AG08395 (cell line): ENCODE data around the gene SLCO1B3.
"Not testable (repeated sequence)": the region's sequence is repeated elsewhere in the genome, so short reads cannot be mapped to it uniquely, and the experiment has no call there.

Experiments used
- DNase-seq: peaks from one replicate; pipeline ENCODE4 v3.0.0; 2012; ENCODE audit warnings: mixed read lengths, low spot score

Gene SLCO1B3

DNA sequence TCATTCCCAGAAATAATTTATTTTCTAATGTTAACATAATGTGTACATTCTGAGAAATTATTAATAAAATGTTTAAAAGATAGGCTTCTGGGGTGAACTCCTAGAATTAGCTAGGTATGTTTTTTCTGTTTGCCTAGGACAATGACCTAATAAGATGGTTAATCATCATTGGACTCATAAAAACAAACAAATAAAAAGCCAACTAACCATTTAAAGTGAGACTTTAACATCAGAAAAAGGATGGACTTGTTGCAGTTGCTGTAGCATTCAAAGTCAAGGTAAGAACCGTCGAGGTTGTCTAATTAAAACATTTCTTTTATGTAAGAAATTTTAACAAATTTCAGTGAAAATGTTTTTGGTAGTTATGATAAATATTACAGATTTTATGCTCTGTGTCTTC, at the start of gene SLCO1B3:
Gene SLCO1B3 (plus strand): TSS at position 219 of the 400 bp plus-strand sequence. CDS start 5,034 bp downstream, outside the sequence.
- no peak for DNase-seq

DNA sequence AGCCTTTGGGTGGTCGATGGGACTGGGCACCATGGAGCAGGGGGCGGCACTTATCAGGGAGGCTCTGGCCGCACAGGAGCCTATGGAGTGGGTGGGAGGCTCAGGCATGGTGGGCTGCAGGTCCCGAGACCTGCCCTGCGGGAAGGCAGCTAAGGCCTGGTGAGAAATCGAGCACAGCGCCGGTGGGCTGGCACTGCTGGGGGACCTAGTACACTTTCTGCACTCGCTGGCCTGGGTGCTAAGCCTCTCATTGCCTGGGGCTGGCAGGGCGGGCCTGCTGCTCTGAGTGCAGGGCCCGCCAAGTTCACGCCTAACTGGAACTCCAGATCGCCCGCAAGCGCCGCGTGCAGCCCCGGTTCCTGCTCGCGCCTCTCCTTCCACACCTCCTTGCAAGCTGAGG, 33.1 kb upstream of the SLCO1B3 start:
- no peak for DNase-seq

GRCh38 chr12:20778969-20779368, 31.5 kb upstream of the SLCO1B3 start:
- no peak for DNase-seq

DNA sequence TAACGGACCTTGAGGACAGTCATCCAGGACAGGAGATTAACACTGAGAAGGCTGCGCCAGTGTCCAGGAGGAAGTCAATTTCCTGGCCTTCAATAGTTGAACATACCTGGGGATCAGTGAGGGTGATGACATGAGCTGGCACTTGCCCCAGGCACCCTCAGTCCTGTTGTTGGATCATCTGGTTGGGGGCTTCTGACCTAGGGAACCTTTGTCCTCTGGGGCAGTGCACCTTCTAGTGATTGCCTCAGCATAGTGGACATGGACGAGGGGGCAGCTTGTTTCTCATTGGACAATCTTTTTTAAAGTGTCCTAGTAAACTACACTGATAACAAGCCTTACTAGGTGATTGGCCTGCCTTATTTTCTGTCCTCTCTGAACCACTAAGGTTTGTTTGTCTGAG, 30.5 kb upstream of the SLCO1B3 start:
- DNase-seq: not testable (repeated sequence)

GRCh38 chr12:20783796-20784357, 26.6 kb upstream of the SLCO1B3 start:
- not testable (repeated sequence) for DNase-seq

DNA sequence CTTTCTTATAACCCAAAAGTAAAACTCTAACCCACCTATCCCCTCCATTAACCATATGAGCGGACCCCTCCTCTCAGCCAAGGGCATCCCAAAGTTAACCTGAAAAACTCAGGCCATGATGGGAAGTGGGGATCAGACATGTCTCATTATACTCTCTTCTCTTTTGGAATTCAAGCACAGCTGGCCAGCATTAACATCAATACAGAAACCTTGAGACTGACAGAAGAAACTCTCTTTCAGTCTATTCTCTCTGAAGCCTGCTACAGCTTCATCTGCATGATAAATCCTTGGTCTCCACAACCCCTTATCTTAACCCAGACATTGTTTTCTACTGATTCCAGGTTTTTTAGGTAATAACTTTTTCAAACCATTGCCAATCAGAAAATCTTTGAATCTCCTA, 17.5 kb upstream of the SLCO1B3 start:
- DNase-seq: no peak

- DNase-seq: no peak
Measured at GRCh38 chr12:20798554-20798953, 12.0 kb upstream of the SLCO1B3 start.

GRCh38 chr12:20800160-20800559, 10.3 kb upstream of the SLCO1B3 start:
- no peak for DNase-seq

DNA sequence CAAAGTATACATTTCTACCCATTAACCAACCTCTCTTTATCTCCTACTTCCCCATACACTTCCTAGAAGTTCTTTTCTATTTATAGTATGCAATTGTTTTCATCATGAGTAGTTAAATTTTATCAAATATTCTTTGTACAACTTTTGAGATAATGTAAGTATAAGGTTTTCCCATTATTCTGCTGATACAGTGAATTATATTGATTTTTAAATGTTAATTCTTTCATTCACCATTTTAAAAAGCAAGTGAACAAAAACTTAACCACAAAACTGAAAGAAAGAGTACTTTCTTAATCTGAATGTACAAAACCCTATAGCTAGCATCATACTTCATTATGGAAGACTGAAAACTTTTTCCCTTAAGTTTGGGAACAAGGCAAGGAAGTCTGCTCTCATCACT, 9.5 kb upstream of the SLCO1B3 start:
- no peak for DNase-seq

DNA sequence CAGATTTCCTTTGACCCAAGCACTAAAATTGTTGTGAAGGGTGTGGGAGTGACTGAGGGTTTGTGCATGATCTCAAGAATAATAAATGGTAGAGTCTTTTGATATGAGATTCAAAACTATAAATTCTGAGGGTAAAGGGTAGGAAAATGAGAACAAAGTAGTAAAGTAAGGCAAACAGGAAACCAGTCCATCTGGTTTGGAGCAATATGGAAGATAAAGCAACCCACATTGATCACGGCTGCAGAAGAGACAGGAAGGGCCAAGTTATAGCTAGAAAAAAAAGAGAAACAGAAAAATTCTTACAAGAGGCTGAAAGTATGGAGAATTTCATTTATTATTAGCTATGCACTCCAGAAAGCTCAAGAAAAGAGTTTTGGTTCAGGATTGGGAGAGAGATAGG, 4.6 kb upstream of the SLCO1B3 start:
- DNase-seq: no peak

DNA sequence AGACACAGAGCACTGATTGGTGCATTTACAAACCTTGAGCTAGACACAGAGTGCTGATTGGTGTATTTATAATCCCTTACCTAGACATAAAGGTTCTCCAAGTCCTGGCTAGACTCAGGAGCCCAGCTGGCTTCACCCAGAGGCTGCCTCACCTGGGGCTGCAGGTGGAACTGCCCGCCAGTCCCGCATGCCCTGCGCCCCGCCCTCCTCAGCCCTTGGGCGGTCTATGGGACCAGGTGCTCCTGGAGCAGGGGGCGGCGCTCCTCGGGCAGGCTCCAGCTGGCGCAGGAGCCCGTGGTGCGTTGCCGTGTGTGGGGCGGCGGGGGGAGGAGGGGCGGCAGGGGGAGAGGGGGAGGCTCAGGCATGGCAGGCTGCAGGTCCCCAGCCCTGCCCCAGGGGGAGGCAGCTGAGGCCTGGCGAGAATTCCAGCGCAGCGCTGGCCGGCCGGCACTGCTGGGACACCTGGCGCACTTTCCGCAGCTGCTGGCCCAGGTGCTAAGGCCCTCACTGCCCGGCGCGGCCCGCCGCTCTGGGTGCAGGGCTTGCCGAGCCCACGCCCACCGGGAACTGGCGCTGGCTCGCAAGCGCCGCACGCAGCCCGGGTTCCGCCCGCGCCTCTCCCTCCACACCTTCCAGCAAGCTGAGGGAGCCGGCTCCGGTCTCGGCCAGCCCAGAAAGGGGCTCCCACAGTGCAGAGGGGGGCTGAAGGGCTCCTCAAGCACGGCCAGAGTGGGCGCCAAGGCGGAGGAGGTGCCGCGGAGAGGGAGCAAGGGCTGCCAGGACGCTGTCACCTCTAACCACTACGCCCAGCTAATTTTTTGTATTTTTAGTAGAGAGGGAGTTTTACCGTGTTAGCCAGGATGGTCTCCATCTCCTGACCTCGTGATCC, 3.1 kb upstream of the SLCO1B3 start:
- DNase-seq: no peak

GRCh38 chr12:20808521-20808920, 2.0 kb upstream of the SLCO1B3 start:
- no peak for DNase-seq

DNA sequence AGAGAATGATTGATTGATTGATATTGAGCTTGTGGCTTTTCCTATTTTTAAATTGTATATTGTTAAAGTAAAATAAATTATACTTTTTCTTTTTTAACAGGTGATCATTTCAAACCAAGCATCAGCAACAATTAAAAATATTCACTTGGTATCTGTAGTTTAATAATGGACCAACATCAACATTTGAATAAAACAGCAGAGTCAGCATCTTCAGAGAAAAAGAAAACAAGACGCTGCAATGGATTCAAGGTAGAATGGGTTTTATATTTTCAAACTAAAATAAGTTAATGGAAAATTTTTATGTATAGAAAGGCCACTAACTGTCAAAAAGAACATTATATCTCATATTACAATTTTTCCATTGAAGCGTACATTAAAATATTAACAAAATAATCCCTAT, 5.1 kb downstream of the SLCO1B3 start:
- no peak for DNase-seq

DNA sequence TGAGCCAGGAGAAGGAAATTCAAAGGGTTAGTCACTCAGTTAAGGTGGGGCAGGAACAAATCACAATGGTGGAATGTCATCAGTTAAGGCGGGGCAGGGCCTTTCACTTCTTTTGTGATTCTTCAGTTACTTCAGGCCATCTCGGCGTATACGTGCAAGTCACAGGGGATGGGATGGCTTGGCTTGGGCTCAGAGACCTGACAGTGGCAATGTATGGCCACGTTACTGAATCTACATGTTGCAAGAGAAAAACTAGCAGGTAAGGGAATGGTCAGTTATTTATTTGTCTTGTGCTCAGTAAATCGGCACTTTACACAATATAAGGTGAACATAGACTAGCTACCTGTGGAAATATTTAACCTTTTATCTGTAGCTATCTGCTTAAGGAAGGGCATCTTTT, 11.9 kb downstream of the SLCO1B3 start:
- DNase-seq: no peak

- DNase-seq: no peak
Measured at GRCh38 chr12:20822925-20823324, 12.4 kb downstream of the SLCO1B3 start.

DNA sequence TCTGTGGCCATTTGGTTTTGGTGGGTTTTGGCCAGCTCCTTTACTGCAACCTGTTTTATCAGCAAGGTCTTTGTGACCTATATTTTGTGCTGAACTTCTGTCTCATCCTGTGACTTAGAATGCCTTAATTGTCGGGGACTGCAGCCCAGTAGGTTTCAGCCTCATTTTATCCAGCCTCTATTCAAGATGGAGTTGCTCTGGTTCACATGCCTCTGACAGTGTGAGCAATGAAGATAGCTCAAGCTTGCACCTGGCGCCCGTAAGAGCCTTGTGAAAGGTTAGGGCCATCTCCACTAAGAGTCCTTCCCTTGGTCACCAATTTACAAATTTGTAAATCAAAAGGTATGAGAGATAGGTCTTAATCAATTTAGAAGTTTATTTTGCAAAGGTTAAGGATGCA, 19.4 kb downstream of the SLCO1B3 start:
- no peak for DNase-seq

- no peak for DNase-seq
Measured at GRCh38 chr12:20830456-20830855, 20.0 kb downstream of the SLCO1B3 start.

DNA sequence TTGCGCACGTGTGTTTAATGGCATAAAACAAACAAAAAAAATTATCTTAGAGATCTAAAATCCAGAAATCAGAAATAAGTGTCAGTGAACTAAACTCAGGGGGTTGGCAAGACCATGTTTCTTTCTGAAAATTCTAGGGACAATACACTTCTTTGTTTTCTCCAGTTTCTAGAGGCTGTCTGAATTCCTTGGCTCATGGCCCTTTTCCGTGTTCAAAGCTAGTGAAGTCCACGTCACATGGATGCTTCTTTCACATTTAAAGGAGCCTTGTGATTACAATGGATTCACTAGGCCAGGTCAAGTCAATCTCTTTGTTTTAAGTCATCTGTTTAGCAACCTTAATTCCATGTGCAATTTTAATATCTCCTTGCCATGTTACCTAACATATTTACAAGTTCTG, 22.4 kb downstream of the SLCO1B3 start:
- no peak for DNase-seq

- DNase-seq: no peak
Measured at GRCh38 chr12:20852649-20853048, 42.1 kb downstream of the SLCO1B3 start.

GRCh38 chr12:20863056-20863455, 52.6 kb downstream of the SLCO1B3 start:
- DNase-seq: no peak

DNA sequence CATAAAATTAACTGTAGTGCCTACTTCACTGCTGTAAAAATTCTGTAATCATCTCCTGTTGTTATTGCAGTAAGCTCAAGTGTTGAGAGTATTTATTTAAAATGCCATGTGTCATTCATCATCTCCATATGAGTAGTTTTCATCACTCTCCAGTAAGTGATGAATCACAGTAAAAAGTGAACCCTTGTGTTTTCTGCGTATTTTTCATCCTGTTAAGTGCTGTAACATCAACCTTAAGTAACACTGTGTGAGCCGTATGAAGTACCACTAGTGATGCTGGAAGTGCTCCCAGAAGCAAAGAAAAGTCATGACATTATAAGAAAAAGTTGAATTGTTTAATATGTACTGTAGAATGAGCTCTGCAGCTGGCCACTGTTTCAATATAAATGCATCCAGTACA, 55.4 kb downstream of the SLCO1B3 start:
- DNase-seq: no peak

- no peak for DNase-seq
Measured at GRCh38 chr12:20868277-20868676, 57.8 kb downstream of the SLCO1B3 start.

DNA sequence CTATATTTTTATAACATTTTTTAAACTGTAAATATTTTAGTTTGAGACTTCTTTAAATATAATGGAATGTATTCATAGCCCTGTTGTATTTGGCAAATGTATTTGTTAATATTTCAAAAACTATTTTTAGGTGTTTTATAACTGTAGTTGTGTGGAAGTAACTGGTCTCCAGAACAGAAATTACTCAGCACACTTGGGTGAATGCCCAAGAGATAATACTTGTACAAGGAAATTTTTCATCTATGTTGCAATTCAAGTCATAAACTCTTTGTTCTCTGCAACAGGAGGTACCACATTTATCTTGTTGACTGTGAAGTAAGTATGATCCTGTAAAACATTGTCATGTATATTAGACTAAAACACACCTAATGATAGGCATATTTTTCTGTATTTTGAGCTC, 72.8 kb downstream of the SLCO1B3 start:
- DNase-seq: no peak

DNA sequence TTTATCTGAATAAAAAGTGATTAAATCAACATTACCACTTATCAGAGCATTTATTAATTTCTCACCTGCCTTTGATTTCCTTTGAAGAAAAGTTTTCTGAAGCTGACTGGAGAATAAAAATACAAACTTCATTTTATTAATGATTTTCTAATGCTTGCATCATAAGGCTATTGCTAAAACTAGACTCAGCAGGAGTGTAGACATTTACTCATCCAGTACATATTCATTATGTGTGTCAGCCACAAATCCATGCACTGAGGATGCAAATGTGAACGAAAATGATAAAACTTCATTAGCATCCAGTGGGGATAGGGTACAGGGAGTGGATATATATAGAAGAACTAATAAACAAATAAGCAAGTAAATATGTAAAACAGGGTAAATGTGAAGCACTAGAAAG, 74.6 kb downstream of the SLCO1B3 start:
- DNase-seq: no peak
